HG02981 (cell line): ENCODE data around the gene CUEDC1.
"Not testable (repeated sequence)": the region's sequence is repeated elsewhere in the genome, so short reads cannot be mapped to it uniquely, and the experiment has no call there.

ENCODE experiments used
- ATAC-seq: cut with Tn5 transposase; IDR thresholded peaks from one replicate; pipeline ENCODE4 v1.9.1; 2021; ENCODE audit warnings: mild to moderate bottlenecking, moderate library complexity; ENCODE audit not compliant: unreplicated experiment

The CUEDC1 gene

GRCh38 chr17:57986841-57987580 is 31.8 kb upstream of the CUEDC1 start:
- peak; percentile 8 for ATAC-seq

GRCh38 chr17:57985675-57985974 is 30.4 kb upstream of the CUEDC1 start:
- ATAC-seq, result no peak

GRCh38 chr17:57984936-57985674 is 29.9 kb upstream of the CUEDC1 start:
- ATAC-seq, result no peak

- no peak for ATAC-seq
Observed at GRCh38 chr17:57984261-57984890, 29.2 kb upstream of the CUEDC1 start.

GRCh38 chr17:57983446-57983845 is 28.2 kb upstream of the CUEDC1 start:
- ATAC-seq, result no peak

GRCh38 chr17:57982452-57983170 is 27.4 kb upstream of the CUEDC1 start:
- ATAC-seq, result no peak

- no peak for ATAC-seq
Observed at GRCh38 chr17:57980522-57980921, 25.3 kb upstream of the CUEDC1 start.

- no peak for ATAC-seq
Observed at GRCh38 chr17:57979076-57979475, 23.9 kb upstream of the CUEDC1 start.

GRCh38 chr17:57976594-57976993 is 21.4 kb upstream of the CUEDC1 start:
- no peak for ATAC-seq

GRCh38 chr17:57975044-57975443 is 19.8 kb upstream of the CUEDC1 start:
- ATAC-seq, result no peak

GRCh38 chr17:57974053-57974824 is 19.0 kb upstream of the CUEDC1 start:
- not testable (repeated sequence) for ATAC-seq

GRCh38 chr17:57972151-57972550 is 16.9 kb upstream of the CUEDC1 start:
- no peak for ATAC-seq

- no peak for ATAC-seq
Observed at GRCh38 chr17:57971572-57971971, 16.4 kb upstream of the CUEDC1 start.

GRCh38 chr17:57970710-57971109 is 15.5 kb upstream of the CUEDC1 start:
- no peak for ATAC-seq

- ATAC-seq, result no peak
Observed at GRCh38 chr17:57968456-57968855, 13.2 kb upstream of the CUEDC1 start.

GRCh38 chr17:57966875-57967274 is 11.7 kb upstream of the CUEDC1 start:
- ATAC-seq, result no peak

GRCh38 chr17:57966246-57966645 is 11.0 kb upstream of the CUEDC1 start:
- no peak for ATAC-seq

GRCh38 chr17:57965521-57966160 is 10.4 kb upstream of the CUEDC1 start:
- no peak for ATAC-seq

- no peak for ATAC-seq
Observed at GRCh38 chr17:57963149-57963511, 7.9 kb upstream of the CUEDC1 start.
